Mesenteric fat pad (tissue), 1 donor: ENCODE measurements around the gene OR8B12. TPM values are rescaled to one million over a fixed set of nuclear protein-coding genes. Genes with fewer than 3 reads are reported as not detected.
"Not testable (repeated sequence)": the region's sequence is repeated elsewhere in the genome, so short reads cannot be mapped to it uniquely, and the experiment has no call there.

Source experiments
- DNase-seq: peaks from one replicate; pipeline ENCODE4 v3.0.0-alpha.2; 2020; ENCODE audit warnings: low spot score
- total RNA-seq: library from RNA; stranded (reverse); fragmentation: NEBNext Ultra II Directional; extraction: Animal tissue kit (Norgen Biotek cat#: 25700); gene quantifications from one replicate; pipeline ENCODE4 v1.2.1, GENCODE V29; 2021
- donor health status: DM: yes; HTN: yes; CAD: no.

The OR8B12 gene
- total RNA-seq, 1 donor from 2014 or later, result not detected

GRCh38 chr11:124520550-124520854 lies 23.0 kb downstream of the OR8B12 start:
- DNase-seq, result no peak

DNA sequence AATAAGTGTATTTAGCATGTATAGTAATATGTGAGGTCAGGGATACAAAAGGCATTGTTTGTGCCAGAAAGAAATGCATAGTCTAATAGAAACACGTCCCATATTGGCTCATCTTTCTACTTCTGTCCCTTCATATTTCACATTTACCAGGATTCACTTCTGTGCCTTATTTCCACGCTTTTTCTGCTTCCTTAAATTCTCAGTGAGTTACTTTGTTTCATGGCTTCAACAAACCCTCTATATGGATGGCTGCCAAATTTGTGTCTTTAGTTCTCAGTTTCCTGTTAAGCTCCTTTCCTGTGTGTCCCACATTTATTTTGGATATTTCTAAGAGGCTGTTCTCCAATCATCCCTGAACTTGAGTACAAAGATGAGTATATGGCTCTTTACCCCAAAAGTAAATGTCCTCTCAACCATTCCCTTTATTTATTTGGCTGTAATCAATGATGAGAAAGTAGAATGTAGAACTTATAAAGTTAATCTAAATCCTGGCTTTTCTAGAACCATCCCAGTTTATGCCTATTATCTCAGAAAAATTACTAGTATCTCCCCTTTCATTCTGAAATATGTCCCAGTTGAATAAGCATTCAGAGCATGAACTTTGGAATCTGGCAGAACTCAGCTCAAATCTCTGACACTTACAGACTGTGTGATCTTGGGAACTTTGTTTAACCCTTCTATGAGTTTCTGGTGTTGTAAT lies 23.5 kb downstream of the OR8B12 start:
- no peak for DNase-seq

DNA sequence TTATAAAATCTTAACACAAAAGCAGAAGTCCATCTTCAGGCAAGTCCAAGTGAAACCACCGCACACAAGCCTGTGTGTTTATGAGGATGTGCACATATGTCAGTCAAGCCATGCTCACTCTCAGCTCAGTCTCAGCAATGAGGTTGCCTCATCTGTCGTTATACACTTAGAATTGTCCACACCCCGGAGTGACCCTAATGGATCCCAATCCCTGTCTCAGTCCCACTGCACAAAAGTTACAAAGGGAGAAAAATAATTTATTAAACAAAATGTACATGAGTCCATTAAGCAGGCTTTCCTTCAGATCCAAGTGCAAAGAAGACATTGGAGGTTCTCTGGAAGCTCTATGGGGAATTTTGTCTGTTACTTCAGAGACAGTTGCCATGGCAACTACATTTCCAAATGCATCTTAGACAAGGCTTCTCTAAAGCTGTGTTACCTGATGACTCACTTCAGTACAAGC lies 24.4 kb downstream of the OR8B12 start:
- no peak for DNase-seq

GRCh38 chr11:124517314-124517713 lies 26.1 kb downstream of the OR8B12 start:
- no peak for DNase-seq

GRCh38 chr11:124514675-124515074 lies 28.8 kb downstream of the OR8B12 start:
- not testable (repeated sequence) for DNase-seq

- DNase-seq, result no peak
Observed at GRCh38 chr11:124514131-124514530, 29.3 kb downstream of the OR8B12 start.

- no peak for DNase-seq
Observed at GRCh38 chr11:124511745-124512144, 31.7 kb downstream of the OR8B12 start.

- no peak for DNase-seq
Observed at GRCh38 chr11:124510279-124510678, 33.2 kb downstream of the OR8B12 start.

DNA sequence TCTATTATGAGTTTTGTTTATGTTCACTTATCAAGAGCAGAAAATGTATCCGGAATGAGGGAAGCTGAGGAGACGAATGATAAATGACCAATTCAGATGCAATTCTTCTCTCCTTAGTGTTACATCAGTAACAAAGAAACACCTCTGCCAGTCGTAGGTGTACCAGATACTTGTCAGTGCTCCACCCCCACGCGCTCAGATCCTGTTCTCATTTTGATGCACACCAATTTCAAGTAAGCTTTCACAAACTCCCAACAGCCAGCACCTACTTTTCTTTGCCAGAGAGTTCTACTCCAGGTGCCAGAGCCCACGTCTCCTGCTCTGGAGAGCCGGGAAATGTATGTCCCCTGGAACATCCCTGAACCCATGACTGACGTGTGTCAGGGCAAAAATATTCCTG lies 43.7 kb downstream of the OR8B12 start:
- DNase-seq, result no peak

- no peak for DNase-seq
Observed at GRCh38 chr11:124493016-124493655, 50.3 kb downstream of the OR8B12 start.

Other genes starting within 250 kb of the OR8B12 start
- not detected for gene OR8D1, start 229.7 kb downstream of the OR8B12 start, total RNA-seq
- gene OR8D2, start 223.5 kb downstream of the OR8B12 start, total RNA-seq, result not detected
- gene OR8B2, start 159.2 kb downstream of the OR8B12 start, total RNA-seq, result not detected
- gene OR8B3, start 144.6 kb downstream of the OR8B12 start, total RNA-seq, result not detected
- not detected for gene OR8B4, start 118.8 kb downstream of the OR8B12 start, total RNA-seq
- not detected for gene OR8B8, start 98.0 kb downstream of the OR8B12 start, total RNA-seq
- not detected for gene OR8A1, start 26.3 kb upstream of the OR8B12 start, total RNA-seq
- gene PANX3, start 67.8 kb upstream of the OR8B12 start, total RNA-seq, result not detected
- gene TBRG1, start 79.2 kb upstream of the OR8B12 start, total RNA-seq, result 32.7 TPM
- 28.2 TPM for gene SIAE, start 130.1 kb upstream of the OR8B12 start, total RNA-seq
- gene SPA17, start 130.2 kb upstream of the OR8B12 start, total RNA-seq, result 4.0 TPM
- gene NRGN, start 196.3 kb upstream of the OR8B12 start, total RNA-seq, result 4.0 TPM
- gene VSIG2, start 208.6 kb upstream of the OR8B12 start, total RNA-seq, result 2.0 TPM
- gene ESAM, start 218.6 kb upstream of the OR8B12 start, total RNA-seq, result 84.0 TPM